Neural cell (in vitro differentiated cells): ENCODE data around the gene HELZ.

Experiments used
- MXI1 ChIP-seq: fragments of 450-650 bp; conservative IDR thresholded peaks from 2 replicates; pipeline ENCODE4 v1.6.1; 2014; ENCODE audit warnings: antibody characterized with exemption, mild to moderate bottlenecking; ENCODE audit not compliant: poor library complexity, severe bottlenecking
- POLR2AphosphoS5 ChIP-seq: IDR thresholded peaks from 2 replicates; pipeline ENCODE4 v1.6.1; 2012
- TF ChIP-seq, protein P1 (sequence below): fragments of 450-650 bp; IDR thresholded peaks from 2 replicates; pipeline ENCODE4 v1.5.1; 2014; ENCODE audit warnings: antibody characterized with exemption, mild to moderate bottlenecking, moderate library complexity; ENCODE audit not compliant: poor library complexity, severe bottlenecking

DNA sequence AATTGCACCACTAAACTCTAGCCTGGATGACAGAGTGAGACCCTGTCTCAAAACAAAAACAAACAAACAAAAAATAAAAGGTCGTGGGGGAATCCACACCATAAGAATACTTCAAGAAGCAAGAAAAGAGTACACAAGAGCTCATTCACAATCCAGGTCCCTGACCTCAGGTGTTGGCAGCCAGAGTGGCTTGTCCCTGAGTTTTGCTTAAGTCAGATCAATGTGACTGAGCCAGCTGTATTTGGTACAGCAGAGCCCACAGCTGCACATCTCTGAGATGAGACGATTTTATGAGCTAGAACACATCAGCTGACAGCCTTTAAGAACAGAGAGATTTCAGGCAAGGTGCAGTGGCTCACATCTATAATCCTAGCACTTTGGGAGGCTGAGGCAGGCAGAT, 178.3 kb downstream of the HELZ start:
- TF ChIP-seq, protein P1, sequence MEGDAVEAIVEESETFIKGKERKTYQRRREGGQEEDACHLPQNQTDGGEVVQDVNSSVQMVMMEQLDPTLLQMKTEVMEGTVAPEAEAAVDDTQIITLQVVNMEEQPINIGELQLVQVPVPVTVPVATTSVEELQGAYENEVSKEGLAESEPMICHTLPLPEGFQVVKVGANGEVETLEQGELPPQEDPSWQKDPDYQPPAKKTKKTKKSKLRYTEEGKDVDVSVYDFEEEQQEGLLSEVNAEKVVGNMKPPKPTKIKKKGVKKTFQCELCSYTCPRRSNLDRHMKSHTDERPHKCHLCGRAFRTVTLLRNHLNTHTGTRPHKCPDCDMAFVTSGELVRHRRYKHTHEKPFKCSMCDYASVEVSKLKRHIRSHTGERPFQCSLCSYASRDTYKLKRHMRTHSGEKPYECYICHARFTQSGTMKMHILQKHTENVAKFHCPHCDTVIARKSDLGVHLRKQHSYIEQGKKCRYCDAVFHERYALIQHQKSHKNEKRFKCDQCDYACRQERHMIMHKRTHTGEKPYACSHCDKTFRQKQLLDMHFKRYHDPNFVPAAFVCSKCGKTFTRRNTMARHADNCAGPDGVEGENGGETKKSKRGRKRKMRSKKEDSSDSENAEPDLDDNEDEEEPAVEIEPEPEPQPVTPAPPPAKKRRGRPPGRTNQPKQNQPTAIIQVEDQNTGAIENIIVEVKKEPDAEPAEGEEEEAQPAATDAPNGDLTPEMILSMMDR = no peak
- TF ChIP-seq MXI1 (no peak), POLR2AphosphoS5 (no peak)
